ENCODE data around the gene PIEZO1. TPM values are rescaled to one million over a fixed set of nuclear protein-coding genes. Genes with fewer than 3 reads are reported as not detected.

PIEZO1 gene
- total RNA-seq, 1 experiment from 2014 or later = 71.1 TPM

- Histone ChIP-seq H2BK20ac (ENCODE audit: low read depth, low read length, poor library complexity, severe bottlenecking) (no peak overlapping the region), H2AFZ (ENCODE audit: low read length) (no peak overlapping the region), H3K4ac (ENCODE audit: low read depth, low read length) (no peak overlapping the region), H3K23ac (ENCODE audit: insufficient read length, low read depth, low read length) (no peak overlapping the region), H3K9ac (ENCODE audit: extremely low read depth, insufficient read length, low read length) (no peak overlapping the region), H3K79me2 (ENCODE audit: insufficient read depth, low read length) (no peaks in the 10 kb centered on the region), H3K56ac (ENCODE audit: insufficient read length, low read depth, low read length) (no peak overlapping the region), H3K27me3 (ENCODE audit: insufficient read depth, low read length) (no peaks in the 10 kb centered on the region), H2BK120ac (ENCODE audit: low read depth, low read length, poor library complexity, severe bottlenecking) (no peak overlapping the region), H3K27ac (ENCODE audit: insufficient read length, low read depth, low read length) (no peak overlapping the region), H3K14ac (ENCODE audit: insufficient read depth, low read length) (no peak overlapping the region), H3K4me1 (ENCODE audit: insufficient read depth, low read length) (no peaks in the 10 kb centered on the region), H3K18ac (ENCODE audit: insufficient read length, low read depth, low read length) (no peak overlapping the region), H4K8ac (replicated peaks; ENCODE audit: insufficient read length, low read depth, low read length) (no peak overlapping the region), H3K9me3 (ENCODE audit: control insufficient read depth, low read depth, low read length) (no peaks in the 10 kb centered on the region), H2BK5ac (ENCODE audit: insufficient read length, low read length) (no peak overlapping the region), H3K79me1 (ENCODE audit: insufficient read depth, low read depth, low read length, poor library complexity, severe bottlenecking) (no peaks in the 10 kb centered on the region), H4K91ac (ENCODE audit: insufficient read length, low read depth, low read length) (no peak overlapping the region), H3T11ph (ENCODE audit: low read length) (no peak overlapping the region), H3K4me2 (ENCODE audit: insufficient read depth, insufficient read length, low read length) (no peak overlapping the region), H3K23me2 (ENCODE audit: insufficient read length, low read depth, low read length, poor library complexity, severe bottlenecking) (no peaks in the 10 kb centered on the region), H2BK12ac (ENCODE audit: insufficient read length, low read depth, low read length) (peak overlapping the region; percentile 64), H2BK15ac (ENCODE audit: low read depth, low read length) (no peak overlapping the region), H4K5ac (ENCODE audit: insufficient read length, low read depth, low read length) (no peak overlapping the region), H4K20me1 (ENCODE audit: control insufficient read depth, insufficient read depth, insufficient read length) (no peaks in the 10 kb centered on the region), H2AK5ac (ENCODE audit: insufficient read length, low read length) (no peak overlapping the region)
- no peak for DNase-seq
- H3K4me1 Mint-ChIP-seq = peaks cover 0 to 6% of the 10 kb centered on the region in 2 experiments; a peak in 1 of 4 replicates
- peaks cover 4 to 20% (median 19%) of the 10 kb centered on the region in 3 experiments; a peak in 5 of 7 replicates for H3K36me3 Mint-ChIP-seq (ENCODE audit: insufficient read depth in 1 of 3, low read depth in 3 of 3)
- WGBS (ENCODE audit: extremely low coverage, insufficient read length, low lambda C conversion rate) = no CpG with 5 or more reads among the region's 15 CpGs
- no peaks in the 10 kb centered on the region for H3K27me3 Mint-ChIP-seq (ENCODE audit: low read depth)
- no peaks in the 10 kb centered on the region for H3K9me3 Mint-ChIP-seq
- no peak overlapping the region for H3K27ac Mint-ChIP-seq
- no peak overlapping the region for H3K4me3 Mint-ChIP-seq
- TF ChIP-seq, protein P1, sequence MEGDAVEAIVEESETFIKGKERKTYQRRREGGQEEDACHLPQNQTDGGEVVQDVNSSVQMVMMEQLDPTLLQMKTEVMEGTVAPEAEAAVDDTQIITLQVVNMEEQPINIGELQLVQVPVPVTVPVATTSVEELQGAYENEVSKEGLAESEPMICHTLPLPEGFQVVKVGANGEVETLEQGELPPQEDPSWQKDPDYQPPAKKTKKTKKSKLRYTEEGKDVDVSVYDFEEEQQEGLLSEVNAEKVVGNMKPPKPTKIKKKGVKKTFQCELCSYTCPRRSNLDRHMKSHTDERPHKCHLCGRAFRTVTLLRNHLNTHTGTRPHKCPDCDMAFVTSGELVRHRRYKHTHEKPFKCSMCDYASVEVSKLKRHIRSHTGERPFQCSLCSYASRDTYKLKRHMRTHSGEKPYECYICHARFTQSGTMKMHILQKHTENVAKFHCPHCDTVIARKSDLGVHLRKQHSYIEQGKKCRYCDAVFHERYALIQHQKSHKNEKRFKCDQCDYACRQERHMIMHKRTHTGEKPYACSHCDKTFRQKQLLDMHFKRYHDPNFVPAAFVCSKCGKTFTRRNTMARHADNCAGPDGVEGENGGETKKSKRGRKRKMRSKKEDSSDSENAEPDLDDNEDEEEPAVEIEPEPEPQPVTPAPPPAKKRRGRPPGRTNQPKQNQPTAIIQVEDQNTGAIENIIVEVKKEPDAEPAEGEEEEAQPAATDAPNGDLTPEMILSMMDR (conservative IDR thresholded peaks at IDR 0.05) = no peak
Measured at GRCh38 chr16:88713054-88713453, 72.0 kb downstream of the PIEZO1 start.
